Measurements from ENCODE around the gene DNAH5. TPM values are rescaled to one million over a fixed set of nuclear protein-coding genes. Genes with fewer than 3 reads are reported as not detected.

DNAH5 gene
- polyA plus RNA-seq, 1 donor (not counting 4 experiments of a cell fraction or from before 2014, with no cell fraction given), result 0.73 TPM

DNA sequence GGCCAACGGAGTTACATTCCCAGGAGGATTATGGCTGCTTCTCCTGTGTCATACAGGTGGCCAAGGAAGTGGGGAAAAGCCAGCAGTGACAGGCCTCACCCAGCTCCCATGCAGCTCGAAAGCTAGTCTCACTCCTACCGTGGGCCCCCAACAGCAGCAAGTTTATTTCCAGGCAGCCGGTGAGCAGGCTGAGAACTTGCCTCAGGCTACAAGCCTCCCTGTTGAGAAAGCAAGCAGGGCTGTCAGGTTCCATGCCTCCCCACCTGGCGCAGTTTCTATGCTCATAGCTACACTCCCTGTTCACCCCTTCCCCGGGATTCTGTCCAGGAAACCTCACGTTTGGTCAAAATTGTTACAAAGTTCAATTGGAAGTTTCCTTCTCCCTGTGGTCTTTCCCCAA lies 27.5 kb upstream of the DNAH5 start:
- Histone ChIP-seq H3K36me3 (ENCODE audit: control insufficient read depth in 2 of 2, extremely low read depth in 1 of 2, insufficient read depth in 2 of 2, low read length in 2 of 2) (no peaks in the 10 kb centered on the region), H3K79me2 (ENCODE audit: control insufficient read depth, insufficient read depth, low read length) (no peaks in the 10 kb centered on the region), H4K20me1 (ENCODE audit: control insufficient read depth, extremely low read depth, insufficient read depth, low read length) (no peaks in the 10 kb centered on the region), H3K4me2 (ENCODE audit: control insufficient read depth, extremely low read depth, insufficient read depth, low read depth, low read length) (no peak overlapping the region), H3K27ac (ENCODE audit: control insufficient read depth, insufficient read depth, low read length) (no peak overlapping the region), H3K27me3 (ENCODE audit: control insufficient read depth, extremely low read depth, insufficient read depth, low read length) (no peaks in the 10 kb centered on the region), H3K9ac (ENCODE audit: control insufficient read depth, extremely low read depth, insufficient read depth, low read length) (no peak overlapping the region), H3K4me1 (ENCODE audit: control insufficient read depth, extremely low read depth, insufficient read depth, low read length) (no peaks in the 10 kb centered on the region), H3K9me3 (ENCODE audit: control insufficient read depth, low read depth, low read length) (no peaks in the 10 kb centered on the region), H3K9me1 (ENCODE audit: control insufficient read depth, extremely low read depth, insufficient read depth, low read length) (no peaks in the 10 kb centered on the region), H2AFZ (ENCODE audit: control insufficient read depth, low read length) (no peak overlapping the region), H3K4me3 (ENCODE audit: control insufficient read depth in 2 of 3, extremely low read depth in 1 of 3, insufficient read depth in 2 of 3, low read depth in 1 of 3, low read length in 3 of 3) (no peak overlapping the region)
- FAIRE-seq (no peak), DNase-seq (ENCODE audit: low read depth, low spot score) (no peak)
- dilution Hi-C loops (cut with MboI; ENCODE audit: extremely low pct_ligation_motif_present, low sequenced_read_pairs), result loop anchor here (25.0 kb wide), 1 partner anchor 460 kb away; no protein-coding TSS in a partner anchor
- no peak for TF ChIP-seq EZH2 (IDR thresholded peaks at IDR 0.05; ENCODE audit: low read length)
- TF ChIP-seq, protein P1, sequence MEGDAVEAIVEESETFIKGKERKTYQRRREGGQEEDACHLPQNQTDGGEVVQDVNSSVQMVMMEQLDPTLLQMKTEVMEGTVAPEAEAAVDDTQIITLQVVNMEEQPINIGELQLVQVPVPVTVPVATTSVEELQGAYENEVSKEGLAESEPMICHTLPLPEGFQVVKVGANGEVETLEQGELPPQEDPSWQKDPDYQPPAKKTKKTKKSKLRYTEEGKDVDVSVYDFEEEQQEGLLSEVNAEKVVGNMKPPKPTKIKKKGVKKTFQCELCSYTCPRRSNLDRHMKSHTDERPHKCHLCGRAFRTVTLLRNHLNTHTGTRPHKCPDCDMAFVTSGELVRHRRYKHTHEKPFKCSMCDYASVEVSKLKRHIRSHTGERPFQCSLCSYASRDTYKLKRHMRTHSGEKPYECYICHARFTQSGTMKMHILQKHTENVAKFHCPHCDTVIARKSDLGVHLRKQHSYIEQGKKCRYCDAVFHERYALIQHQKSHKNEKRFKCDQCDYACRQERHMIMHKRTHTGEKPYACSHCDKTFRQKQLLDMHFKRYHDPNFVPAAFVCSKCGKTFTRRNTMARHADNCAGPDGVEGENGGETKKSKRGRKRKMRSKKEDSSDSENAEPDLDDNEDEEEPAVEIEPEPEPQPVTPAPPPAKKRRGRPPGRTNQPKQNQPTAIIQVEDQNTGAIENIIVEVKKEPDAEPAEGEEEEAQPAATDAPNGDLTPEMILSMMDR (optimal IDR thresholded peaks at IDR 0.05 in 1 of 3, IDR thresholded peaks at IDR 0.05 in 1 of 3, conservative IDR thresholded peaks at IDR 0.05 in 1 of 3; ENCODE audit: extremely low read depth in 1 of 3, insufficient read depth in 2 of 3, low read length in 3 of 3), result no peak

DNA sequence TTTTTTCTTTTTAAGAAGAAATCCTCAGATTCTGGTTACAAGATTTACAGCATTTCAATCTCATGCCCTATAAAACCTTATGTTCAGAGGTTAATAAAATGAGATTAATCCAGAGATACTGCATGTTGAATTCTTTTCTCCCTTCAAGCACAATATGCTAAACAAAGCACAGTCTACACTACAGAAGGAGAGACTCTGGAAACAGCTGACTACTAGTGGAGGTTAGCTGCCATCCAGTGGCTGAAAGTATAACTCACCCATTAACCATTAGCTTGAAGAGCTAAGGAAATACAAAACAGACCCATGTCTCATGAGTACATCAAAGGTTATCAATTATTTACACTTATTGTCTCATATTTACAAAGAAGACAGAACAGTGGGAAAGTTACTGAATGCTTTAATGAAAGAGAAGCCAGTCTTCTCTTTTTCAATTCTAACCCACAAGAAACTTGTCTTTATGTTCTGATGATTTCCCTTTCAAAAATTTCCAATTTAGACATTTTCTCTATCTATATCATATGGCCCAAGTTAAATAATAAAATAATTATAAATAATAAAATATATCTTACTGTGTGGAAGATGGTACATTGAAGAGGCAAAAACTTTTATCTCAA lies 12.7 kb upstream of the DNAH5 start:
- Histone ChIP-seq H2AFZ (ENCODE audit: control insufficient read depth, low read length) (no peak overlapping the region), H3K4me2 (ENCODE audit: control insufficient read depth, extremely low read depth, insufficient read depth, low read depth, low read length) (no peak overlapping the region), H3K27ac (ENCODE audit: control insufficient read depth, insufficient read depth, low read length) (no peak overlapping the region), H4K20me1 (ENCODE audit: control insufficient read depth, extremely low read depth, insufficient read depth, low read length) (no peaks in the 10 kb centered on the region), H3K36me3 (ENCODE audit: control insufficient read depth in 2 of 2, extremely low read depth in 1 of 2, insufficient read depth in 2 of 2, low read length in 2 of 2) (no peaks in the 10 kb centered on the region), H3K27me3 (ENCODE audit: control insufficient read depth, extremely low read depth, insufficient read depth, low read length) (no peaks in the 10 kb centered on the region), H3K4me3 (ENCODE audit: control insufficient read depth in 2 of 3, extremely low read depth in 1 of 3, insufficient read depth in 2 of 3, low read depth in 1 of 3, low read length in 3 of 3) (no peak overlapping the region), H3K9me3 (ENCODE audit: control insufficient read depth, low read depth, low read length) (no peaks in the 10 kb centered on the region), H3K79me2 (ENCODE audit: control insufficient read depth, insufficient read depth, low read length) (no peaks in the 10 kb centered on the region), H3K9ac (ENCODE audit: control insufficient read depth, extremely low read depth, insufficient read depth, low read length) (no peak overlapping the region), H3K4me1 (ENCODE audit: control insufficient read depth, extremely low read depth, insufficient read depth, low read length) (peaks cover 3% of the 10 kb centered on the region), H3K9me1 (ENCODE audit: control insufficient read depth, extremely low read depth, insufficient read depth, low read length) (no peaks in the 10 kb centered on the region)
- dilution Hi-C loops (cut with MboI; ENCODE audit: extremely low pct_ligation_motif_present, low sequenced_read_pairs), result loop anchor here (25.0 kb wide), 1 partner anchor 445 kb away; no protein-coding TSS in a partner anchor
- no peak for TF ChIP-seq EZH2 (IDR thresholded peaks at IDR 0.05; ENCODE audit: low read length)
- TF ChIP-seq, protein P1 (optimal IDR thresholded peaks at IDR 0.05 in 1 of 3, IDR thresholded peaks at IDR 0.05 in 1 of 3, conservative IDR thresholded peaks at IDR 0.05 in 1 of 3; ENCODE audit: extremely low read depth in 1 of 3, insufficient read depth in 2 of 3, low read length in 3 of 3), result peak; percentile 65 to 71 (median 66)
- peak; percentile 11 for DNase-seq (ENCODE audit: low read depth, low spot score)
- peak; percentile 96 for FAIRE-seq
